ENCODE measurements around the gene CFAP99.

The CFAP99 gene

DNA sequence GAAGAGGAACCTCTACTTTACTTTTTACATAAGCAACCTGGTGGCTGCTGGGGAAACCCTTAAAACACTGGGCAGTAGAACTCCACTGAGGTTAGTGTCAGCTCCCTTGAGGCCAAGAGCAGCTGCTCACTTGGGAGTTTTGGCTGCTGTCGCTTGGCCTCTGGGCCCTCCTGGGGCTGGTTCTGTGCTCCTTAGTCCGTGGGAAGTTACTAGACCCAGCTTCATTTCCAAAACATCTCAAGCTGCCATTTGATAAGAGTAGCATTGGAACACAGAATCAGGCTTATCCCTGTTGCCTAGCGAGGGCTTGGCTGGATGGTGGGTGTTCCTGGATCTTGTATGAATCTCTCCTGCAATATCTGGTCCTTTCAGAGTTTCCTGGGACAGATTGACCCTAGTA lies 76.2 kb downstream of the CFAP99 start:
- TF ChIP-seq TAF1 (IDR thresholded peaks at IDR 0.05; ENCODE audit: borderline replicate concordance, low read depth, low read length) = no peak
- no peak for TF ChIP-seq POLR2A (IDR thresholded peaks at IDR 0.05; ENCODE audit: low read depth, low read length)
- TF ChIP-seq POLR2AphosphoS5 (IDR thresholded peaks at IDR 0.05; ENCODE audit: low read depth, low read length) = no peak
- FAIRE-seq (no peak), DNase-seq (ENCODE audit: insufficient read length) (no peak)

DNA sequence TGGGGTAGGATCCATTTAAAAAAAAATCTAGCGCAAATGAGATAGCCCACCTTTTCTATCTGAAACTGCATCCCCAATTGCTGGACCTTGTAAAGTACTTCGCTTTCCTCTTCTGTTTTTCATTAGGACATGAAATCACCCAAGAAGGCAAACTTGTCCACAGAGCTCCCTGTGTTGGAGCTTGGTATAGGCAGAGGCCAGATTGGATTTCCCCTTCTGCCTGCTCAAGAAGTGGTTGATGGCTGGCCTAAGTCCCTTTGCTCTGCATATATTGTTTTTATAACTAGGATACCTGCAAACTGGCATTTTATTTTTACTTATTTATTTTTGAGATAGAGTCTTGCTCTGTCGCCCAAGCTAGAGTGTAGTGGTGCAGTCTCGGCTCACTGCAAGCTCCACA lies 78.6 kb downstream of the CFAP99 start:
- no peak for FAIRE-seq
- TF ChIP-seq POLR2A (IDR thresholded peaks at IDR 0.05; ENCODE audit: low read depth, low read length) = no peak
- TF ChIP-seq POLR2AphosphoS5 (IDR thresholded peaks at IDR 0.05; ENCODE audit: low read depth, low read length) = no peak
- no peak for TF ChIP-seq TAF1 (IDR thresholded peaks at IDR 0.05; ENCODE audit: borderline replicate concordance, low read depth, low read length)

DNA sequence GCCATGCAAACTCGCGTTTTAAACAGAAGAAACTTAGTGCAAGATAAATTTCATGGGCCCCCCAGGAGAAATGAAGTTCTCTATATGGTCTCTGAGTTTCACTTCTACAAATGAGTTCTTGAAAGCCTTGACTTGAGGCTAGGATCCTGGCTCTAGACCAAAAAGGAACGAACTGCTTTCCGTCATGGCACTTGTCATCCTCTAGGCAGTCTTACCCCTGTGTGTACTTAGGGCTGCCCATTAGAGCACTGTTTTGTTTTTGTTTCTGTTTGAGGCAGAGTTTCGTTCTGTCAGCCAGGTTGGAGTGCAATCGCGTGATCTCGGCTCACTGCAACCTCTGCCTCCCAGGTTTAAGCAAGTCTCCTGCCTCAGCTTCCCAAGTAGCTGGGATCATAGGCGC lies 79.2 kb downstream of the CFAP99 start:
- TF ChIP-seq POLR2AphosphoS5 (IDR thresholded peaks at IDR 0.05; ENCODE audit: low read depth, low read length) = no peak
- no peak for TF ChIP-seq POLR2A (IDR thresholded peaks at IDR 0.05; ENCODE audit: low read depth, low read length)
- TF ChIP-seq TAF1 (IDR thresholded peaks at IDR 0.05; ENCODE audit: borderline replicate concordance, low read depth, low read length) = no peak
- peak; percentile 68 for DNase-seq (ENCODE audit: insufficient read length)
- peak; percentile 91 for FAIRE-seq

More for the DNA sequence above, 78.6 kb downstream of the CFAP99 start:
- DNase-seq (ENCODE audit: insufficient read length) = no peak

DNA sequence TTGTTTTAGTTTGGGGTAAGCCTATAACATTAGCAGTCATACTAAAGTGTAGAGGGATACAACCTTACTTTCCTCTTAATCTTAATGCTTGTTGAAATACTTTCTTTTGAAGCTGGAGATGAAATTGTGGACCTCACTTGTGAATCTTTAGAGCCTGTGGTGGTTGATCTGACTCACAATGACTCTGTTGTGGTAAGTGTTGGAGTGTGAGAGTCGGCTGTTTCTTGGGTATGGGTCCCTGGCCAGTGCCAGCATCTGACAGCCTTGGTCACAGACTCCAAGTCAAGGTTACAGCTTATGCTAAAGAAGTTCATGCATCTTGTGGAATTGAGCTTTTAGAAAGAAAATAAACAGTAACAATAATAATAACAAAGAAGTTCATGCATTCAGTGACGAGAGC lies 81.8 kb downstream of the CFAP99 start:
- no peak; the same call in 1 of the 2 replicates for TF ChIP-seq POLR2AphosphoS5 (IDR thresholded peaks at IDR 0.05; ENCODE audit: low read depth, low read length)
- TF ChIP-seq TAF1 (IDR thresholded peaks at IDR 0.05; ENCODE audit: borderline replicate concordance, low read depth, low read length) = no peak
- TF ChIP-seq POLR2A (IDR thresholded peaks at IDR 0.05; ENCODE audit: low read depth, low read length) = no peak
- no peak for FAIRE-seq
- no peak for DNase-seq (ENCODE audit: insufficient read length)

DNA sequence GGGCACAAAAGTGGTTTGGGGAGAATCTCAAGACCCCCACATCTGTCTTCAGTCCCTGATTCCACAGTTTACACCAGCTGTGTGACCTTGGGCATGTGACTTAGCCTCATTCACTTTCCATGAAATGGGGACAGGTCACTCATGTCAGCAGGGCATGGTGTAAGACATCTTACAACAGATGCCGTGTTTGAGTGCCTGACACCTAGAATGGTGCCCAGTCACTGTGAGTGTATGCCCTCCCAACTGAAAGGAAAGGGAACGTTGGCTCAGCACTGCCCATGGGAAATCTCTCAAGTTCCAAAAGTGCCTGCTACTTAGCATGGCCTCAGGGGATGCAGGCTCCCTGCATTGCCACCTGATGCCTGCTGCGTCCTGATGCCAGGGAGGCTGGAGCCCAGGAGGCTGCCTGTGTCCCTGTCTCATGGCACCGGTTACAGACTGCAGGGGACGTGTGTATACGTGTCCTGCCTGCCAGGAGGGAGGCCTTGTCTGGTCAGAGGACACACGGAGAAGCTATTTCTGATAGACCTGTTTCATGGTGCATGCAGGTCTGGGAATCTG lies 82.4 kb downstream of the CFAP99 start:
- TF ChIP-seq POLR2A (IDR thresholded peaks at IDR 0.05; ENCODE audit: low read depth, low read length) (peak; percentile 60), TAF1 (IDR thresholded peaks at IDR 0.05; ENCODE audit: borderline replicate concordance, low read depth, low read length) (no peak)
- FAIRE-seq (no peak), DNase-seq (ENCODE audit: insufficient read length) (no peak)

DNA sequence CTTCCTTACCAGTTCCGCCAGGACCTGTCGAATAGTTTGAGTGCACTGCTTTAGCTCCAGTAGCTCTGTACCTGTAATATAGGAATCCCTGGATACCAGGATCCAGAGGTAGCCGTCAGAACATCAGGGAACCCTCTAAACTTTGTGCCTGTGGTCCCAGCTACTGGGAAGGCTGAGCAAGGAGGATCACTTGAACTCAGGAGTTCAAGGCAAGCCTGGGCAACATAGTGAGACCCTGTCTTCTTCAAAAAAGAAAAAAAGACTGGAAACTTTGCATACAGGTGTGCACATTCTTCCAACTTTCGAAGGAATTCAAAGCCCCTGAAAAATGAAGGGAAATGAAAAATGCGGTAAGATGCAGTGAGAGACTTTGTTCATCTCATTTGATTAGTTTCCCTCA lies 85.1 kb downstream of the CFAP99 start:
- TF ChIP-seq TAF1 (IDR thresholded peaks at IDR 0.05; ENCODE audit: borderline replicate concordance, low read depth, low read length) = no peak
- TF ChIP-seq POLR2AphosphoS5 (IDR thresholded peaks at IDR 0.05; ENCODE audit: low read depth, low read length) = 0 out of 2 replicates have a peak, but pooled peaks have one; percentile 38
- DNase-seq (ENCODE audit: insufficient read length) (no peak), FAIRE-seq (no peak)

DNA sequence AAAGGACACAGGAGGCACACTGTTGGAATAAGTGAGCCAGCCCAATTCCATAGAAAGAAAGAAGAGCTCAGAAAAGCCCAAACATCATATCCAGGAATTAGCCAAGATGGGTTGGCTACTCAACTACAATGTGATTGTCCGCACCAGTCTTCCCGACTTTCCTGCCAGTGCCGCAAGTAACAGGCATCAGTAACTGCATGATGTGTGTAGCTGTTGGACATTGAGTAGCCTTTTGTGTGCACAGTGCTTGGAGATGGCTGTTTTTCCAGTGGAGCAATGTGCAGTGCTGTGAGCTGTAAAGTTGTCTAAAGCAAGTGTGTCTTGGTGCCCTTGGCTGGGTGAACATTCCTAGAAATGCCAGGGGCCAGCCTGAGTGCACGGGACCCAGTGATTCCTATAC lies 88.5 kb downstream of the CFAP99 start:
- DNase-seq (ENCODE audit: insufficient read length) = no peak
- no peak for FAIRE-seq
- peak; percentile 39; the same call in 1 of the 2 replicates for TF ChIP-seq POLR2A (IDR thresholded peaks at IDR 0.05; ENCODE audit: low read depth, low read length)
- TF ChIP-seq POLR2AphosphoS5 (IDR thresholded peaks at IDR 0.05; ENCODE audit: low read depth, low read length) = peak; percentile 41; the same call in 1 of the 2 replicates
- TF ChIP-seq TAF1 (IDR thresholded peaks at IDR 0.05; ENCODE audit: borderline replicate concordance, low read depth, low read length) = no peak

DNA sequence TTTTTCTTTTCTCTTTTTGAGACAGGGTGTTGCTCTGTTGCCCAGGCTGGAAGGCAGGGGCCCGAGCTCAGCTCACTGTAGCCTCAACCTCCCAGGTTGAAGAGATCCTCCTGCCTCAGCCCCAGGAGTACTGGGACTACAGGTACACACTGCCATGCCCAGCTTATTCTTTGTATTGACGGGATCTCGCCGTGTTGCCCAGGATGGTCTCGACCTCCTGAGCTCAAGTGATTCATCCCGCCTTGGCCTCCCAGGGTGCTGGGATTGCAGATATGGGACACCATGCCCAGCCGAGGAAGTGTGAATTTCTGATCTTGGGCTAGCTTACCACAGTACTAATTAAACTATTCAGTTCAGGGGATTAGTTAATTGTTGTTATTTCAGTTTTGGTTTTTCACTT lies 89.1 kb downstream of the CFAP99 start:
- no peak for FAIRE-seq
- DNase-seq (ENCODE audit: insufficient read length) = no peak
- TF ChIP-seq POLR2A (IDR thresholded peaks at IDR 0.05; ENCODE audit: low read depth, low read length) = no peak

DNA sequence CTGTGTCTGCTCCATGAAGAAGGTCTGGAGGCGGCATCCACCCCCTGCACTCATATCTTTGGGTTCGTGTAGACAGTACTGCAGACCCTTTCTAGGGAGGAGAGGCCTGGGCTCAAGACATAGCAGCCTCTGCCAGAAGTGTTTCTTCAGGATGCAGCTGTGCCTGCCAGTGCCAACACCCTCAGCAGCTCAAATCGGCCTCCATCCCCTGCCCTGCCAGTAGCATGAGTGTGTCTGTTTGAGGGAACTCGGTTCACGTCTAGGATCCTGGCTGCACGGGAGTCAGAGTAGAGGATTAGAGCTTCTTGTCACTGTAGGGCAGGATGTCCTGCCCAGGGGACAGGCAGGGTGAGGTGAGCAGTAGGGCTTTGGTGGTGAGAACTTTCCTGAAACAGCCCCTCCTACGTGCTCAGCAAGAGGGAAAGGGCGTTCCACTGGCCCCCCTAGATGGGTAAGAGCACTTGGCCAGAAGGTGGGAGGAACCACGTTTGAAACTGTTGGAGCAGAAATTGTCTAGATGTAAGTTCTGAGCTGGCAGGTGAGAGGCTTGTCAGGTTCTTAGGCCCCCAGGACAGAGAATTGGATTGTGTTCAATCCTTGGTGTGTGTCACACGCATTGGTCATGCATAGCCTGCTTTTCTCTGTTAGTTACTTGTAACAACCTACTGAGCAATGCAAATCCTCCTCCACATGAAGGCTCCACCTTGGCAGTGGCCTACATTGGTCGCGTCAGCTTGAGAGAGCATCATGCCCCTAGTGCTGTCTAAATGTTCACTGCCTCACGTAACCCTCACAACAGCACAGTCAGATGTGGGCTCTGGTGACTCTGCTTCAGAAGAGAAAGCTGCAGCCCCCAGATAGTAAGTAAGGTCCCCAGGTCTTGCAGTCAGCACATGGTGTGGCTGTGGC lies 91.8 kb downstream of the CFAP99 start:
- peak; percentile 46 for FAIRE-seq
- TF ChIP-seq TAF1 (IDR thresholded peaks at IDR 0.05; ENCODE audit: borderline replicate concordance, low read depth, low read length) (no peak), POLR2AphosphoS5 (IDR thresholded peaks at IDR 0.05; ENCODE audit: low read depth, low read length) (no peak), POLR2A (IDR thresholded peaks at IDR 0.05; ENCODE audit: low read depth, low read length) (no peak; the same call in 1 of the 2 replicates)
- peak; percentile 29 for DNase-seq (ENCODE audit: insufficient read length)

DNA sequence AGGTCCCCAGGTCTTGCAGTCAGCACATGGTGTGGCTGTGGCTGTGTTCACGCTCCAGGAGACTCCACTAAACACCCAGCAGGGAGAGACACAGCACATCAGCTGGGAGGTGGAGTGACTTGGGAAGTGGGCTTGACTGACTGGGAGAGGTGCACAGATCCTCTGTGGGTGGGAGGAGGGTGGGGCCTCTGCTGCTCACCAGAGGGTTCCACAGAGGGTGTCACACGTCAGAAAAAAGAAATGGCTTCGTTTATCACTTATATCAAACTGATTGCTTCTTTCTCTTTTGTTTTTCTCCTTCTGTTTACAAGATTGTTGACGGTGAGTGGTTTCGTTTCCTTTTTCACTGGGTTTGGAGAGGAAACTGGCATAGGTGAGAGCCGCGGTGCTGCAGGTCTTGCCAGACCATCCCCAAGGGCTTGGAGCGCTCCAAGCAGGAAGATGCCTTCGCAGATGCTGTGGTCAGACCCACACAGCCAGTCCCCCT lies 92.9 kb downstream of the CFAP99 start:
- DNase-seq (ENCODE audit: insufficient read length) = peak; percentile 42
- peak; percentile 78 for FAIRE-seq
- TF ChIP-seq POLR2AphosphoS5 (IDR thresholded peaks at IDR 0.05; ENCODE audit: low read depth, low read length) (no peak), POLR2A (IDR thresholded peaks at IDR 0.05; ENCODE audit: low read depth, low read length) (no peak), TAF1 (IDR thresholded peaks at IDR 0.05; ENCODE audit: borderline replicate concordance, low read depth, low read length) (no peak)
